ENCODE results near the gene SAPCD1.
A peak's percentile ranks its signal among the peaks of the same experiment; 100 is the strongest.

- TF ChIP-seq NFYB (IDR thresholded peaks at IDR 0.05; ENCODE audit: insufficient read depth, low read depth, low read length) (no peak), TCF12 (IDR thresholded peaks at IDR 0.05; ENCODE audit: low read depth, low read length) (no peak), FOS (IDR thresholded peaks at IDR 0.05; ENCODE audit: borderline replicate concordance, extremely low read depth, insufficient read length) (no peak), MYC (IDR thresholded peaks at IDR 0.05; ENCODE audit: insufficient read depth, insufficient read length, insufficient replicate concordance, low read length, severe bottlenecking) (no peak), RELA (IDR thresholded peaks at IDR 0.05; ENCODE audit: borderline replicate concordance, partially characterized antibody) (no peak), POLR2AphosphoS5 (IDR thresholded peaks at IDR 0.05; ENCODE audit: low read length) (no peak), NFIC (IDR thresholded peaks at IDR 0.05; ENCODE audit: low read depth, low read length) (no peak; the same call in 1 of the 2 replicates), BMI1 (IDR thresholded peaks at IDR 0.05; ENCODE audit: borderline replicate concordance) (no peak), CTCF (IDR thresholded peaks at IDR 0.05 in 2 of 3, conservative IDR thresholded peaks at IDR 0.05 in 1 of 3; ENCODE audit: control insufficient read depth in 2 of 3, extremely low read depth in 1 of 3, insufficient read depth in 1 of 3, low read depth in 3 of 3, low read length in 3 of 3) (no peak), RBBP5 (conservative IDR thresholded peaks at IDR 0.05) (no peak), POLR2A (IDR thresholded peaks at IDR 0.05; ENCODE audit: low read depth, low read length) (peak; percentile 61), YY1 (IDR thresholded peaks at IDR 0.05; ENCODE audit: low read depth, low read length) (0 out of 2 replicates have a peak, but pooled peaks have one; percentile 51), ZSCAN29 (IDR thresholded peaks at IDR 0.05) (no peak)
Measured at GRCh38 chr6:31727034-31727716, 35.3 kb upstream of the SAPCD1 start.

Data from GM12878 (cell line).